LHCN-M2 (cell line): ENCODE results near the gene CXCR3. TPM values are rescaled to one million over a fixed set of nuclear protein-coding genes. Genes with fewer than 3 reads are reported as not detected.
"Not testable (repeated sequence)": the region's sequence is repeated elsewhere in the genome, so short reads cannot be mapped to it uniquely, and the experiment has no call there.

Experiments used
- DNase-seq: peaks from one replicate; pipeline ENCODE4 v3.0.0-alpha.2; 2012; ENCODE audit warnings: low read depth
- polyA plus RNA-seq: library from polyadenylated mRNA; unstranded; fragments of >200 nt; gene quantifications from one replicate; pipeline ENCODE4 v1.2.1, GENCODE V29; 2012; ENCODE audit warnings: missing spikeins
- total RNA-seq: library from RNA; depleted of rRNA; stranded (reverse); fragments of >200 nt; gene quantifications from 2 replicates; pipeline ENCODE4 v1.2.3, GENCODE V29; 2014; rRNA removed

CXCR3 gene
- total RNA-seq: not detected in 2 replicates
- polyA plus RNA-seq: not detected

DNA sequence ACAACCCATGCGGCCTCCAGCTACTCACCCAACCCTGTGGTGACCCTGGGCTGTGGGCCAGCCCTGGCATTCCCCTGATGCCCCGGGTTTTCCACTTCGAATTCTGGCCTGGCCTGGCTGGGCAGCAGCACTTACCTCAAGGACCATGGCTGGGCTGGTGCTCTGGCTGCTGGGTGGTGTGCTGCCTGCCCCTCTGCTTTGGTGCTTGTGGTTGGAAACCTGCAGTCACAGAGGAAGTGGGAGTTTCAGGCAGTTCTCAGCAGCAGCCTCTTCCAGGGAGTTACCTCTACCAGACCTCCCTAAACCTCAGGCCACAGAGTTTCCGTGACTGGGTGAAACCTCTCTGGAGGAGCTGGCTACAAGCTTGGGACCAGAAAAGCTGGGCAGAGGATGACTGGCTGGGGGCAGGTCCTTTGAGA, at the start of gene CXCR3:
CXCR3 (minus strand) TSS at position 209 of the 419 bp plus-strand sequence; CDS start at position 147, 62 bp downstream.
- no peak for DNase-seq

DNA sequence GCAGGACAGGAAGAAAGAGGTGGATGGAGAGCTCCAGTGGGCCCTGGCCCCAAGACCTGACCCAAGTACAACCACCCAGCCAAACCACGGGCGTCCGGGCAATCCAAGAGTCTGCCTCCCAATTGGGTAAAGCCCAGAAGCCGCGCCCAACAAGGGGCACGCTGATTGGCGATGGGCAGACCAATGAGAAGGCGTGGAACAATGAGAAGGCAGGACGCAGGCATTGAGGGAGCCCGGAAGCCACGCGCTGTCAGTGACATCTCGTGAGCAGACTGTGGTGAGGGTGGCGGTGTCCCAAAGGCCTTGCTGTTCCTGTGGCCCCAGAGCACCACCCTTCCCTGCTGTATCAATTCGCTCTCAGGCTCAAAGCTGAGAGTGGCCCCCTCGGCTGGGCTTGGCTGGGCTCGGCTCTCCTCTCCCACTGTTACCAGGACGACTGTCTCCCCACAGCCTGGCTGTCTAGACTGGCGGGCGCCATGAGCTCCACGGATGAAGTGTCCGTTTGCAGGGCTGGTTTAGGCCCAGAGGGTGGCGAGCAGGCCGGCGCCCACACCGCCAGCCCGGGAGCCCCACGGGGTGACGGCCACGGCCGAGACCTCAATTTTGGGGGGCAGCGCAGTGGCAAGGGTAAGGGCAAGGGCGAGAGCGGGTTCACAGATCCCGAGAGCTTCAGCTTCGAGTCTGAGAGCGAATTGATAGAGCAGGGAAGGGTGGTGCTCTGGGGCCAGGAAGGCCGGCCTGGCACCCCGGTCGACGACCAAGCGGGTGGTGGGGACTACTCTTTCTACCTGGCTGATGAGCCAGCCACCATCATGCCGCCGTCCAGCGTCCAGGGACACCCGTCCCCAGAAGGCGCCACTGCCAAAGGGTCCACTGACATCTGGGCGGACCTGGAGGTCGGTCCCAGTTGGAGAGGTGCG, 49.3 kb upstream of the CXCR3 start, which contains the start of gene LOC101059915:
LOC101059915 (plus strand) TSS at position 219 of the 920 bp plus-strand sequence.
- DNase-seq: no peak

DNA sequence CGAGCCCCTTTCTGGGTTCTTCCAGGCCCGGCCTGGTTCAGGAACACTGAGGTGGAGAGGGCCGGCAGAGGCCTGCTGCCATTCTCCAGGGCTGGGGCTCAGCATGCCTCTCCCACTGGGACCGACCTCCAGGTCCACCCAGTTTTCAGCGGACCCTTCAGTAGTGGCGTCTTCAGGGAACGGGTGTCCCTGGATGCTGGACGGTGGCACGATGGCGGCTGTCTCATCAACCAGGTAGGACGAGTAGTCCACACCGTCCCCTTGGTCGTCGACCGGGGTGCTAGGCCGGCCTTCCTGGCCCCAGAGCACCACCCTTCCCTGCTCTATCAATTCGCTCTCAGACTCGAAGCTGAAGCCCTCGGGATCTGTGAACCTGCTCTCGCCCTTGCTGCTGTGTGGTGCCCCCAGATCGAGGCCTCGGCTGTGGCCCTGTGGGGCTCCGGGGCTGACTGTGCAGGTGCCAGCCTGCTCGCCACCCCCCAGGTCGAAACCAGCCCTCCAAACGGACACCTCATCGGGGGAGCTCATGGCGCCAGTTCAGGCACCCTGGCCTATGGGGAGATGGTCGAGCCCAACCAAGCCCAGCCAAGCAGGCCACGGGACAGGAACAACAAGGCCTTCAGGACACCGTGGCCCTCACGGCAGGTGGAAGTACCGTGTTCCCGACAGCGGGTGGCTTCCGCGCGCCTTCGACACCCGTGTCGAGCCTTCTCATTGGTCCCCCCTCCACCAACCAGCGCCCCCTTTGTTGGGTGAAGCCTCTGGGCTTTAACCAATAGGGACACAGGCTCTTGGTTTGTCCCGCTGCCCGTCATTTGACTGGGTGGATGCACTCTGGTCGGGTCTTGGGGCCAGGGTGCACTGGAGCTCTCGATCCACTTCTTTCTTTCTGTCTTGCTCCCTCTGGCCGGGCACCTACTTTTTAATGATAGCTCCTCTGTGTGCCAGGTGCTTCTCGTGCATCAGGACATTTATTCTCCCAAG, 48.2 kb upstream of the CXCR3 start:
- no peak for DNase-seq

DNA sequence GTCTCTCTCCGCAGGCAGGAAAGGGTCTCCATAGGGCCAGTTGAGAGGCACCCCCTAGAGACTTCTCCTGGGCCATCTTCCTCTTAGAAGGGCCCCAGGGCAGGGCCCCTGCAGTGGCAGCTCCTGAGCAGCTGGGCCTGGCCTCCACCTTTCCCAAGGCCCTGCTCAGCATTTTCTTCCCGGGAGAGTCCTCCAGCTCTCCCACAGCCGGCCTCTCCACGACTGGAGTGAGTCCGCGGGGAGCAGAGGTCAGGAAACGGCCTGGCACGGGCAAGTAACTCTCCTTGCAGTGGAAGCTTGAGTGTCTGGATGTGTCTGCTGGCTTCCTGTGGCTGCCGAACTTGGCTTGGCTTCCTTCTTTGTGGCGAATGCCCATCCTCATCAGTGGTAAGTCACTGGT, 47.4 kb upstream of the CXCR3 start:
- no peak for DNase-seq

DNA sequence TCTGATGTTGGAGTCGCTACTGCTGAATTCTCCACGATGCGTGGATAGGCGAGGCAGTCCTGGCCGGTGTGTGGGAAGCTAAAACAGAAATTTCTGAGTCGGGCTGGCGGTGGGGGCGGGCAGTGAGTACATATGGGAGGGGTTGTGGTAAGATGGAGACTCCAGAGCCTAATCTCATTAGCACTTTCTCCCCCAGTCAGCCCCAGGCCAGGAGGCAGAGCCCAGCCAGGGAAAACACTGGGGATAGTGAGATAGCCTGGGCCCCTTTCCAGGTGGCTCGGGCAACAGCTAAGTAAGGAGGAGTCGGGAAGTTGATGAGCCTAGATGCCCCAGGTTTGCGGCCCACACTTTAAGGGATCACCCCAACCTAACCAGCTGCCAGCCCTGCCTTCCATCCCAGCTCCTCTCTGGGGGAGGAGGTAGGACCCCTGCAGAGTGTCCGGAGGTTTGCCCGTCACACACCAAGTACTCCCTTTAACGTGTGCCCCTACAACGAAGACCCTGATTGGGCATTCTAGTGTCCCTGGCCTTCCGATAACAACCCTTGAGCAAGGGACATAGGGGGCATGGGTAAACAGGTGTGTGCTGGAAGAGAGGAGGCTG, 46.7 kb upstream of the CXCR3 start:
- DNase-seq: no peak

DNA sequence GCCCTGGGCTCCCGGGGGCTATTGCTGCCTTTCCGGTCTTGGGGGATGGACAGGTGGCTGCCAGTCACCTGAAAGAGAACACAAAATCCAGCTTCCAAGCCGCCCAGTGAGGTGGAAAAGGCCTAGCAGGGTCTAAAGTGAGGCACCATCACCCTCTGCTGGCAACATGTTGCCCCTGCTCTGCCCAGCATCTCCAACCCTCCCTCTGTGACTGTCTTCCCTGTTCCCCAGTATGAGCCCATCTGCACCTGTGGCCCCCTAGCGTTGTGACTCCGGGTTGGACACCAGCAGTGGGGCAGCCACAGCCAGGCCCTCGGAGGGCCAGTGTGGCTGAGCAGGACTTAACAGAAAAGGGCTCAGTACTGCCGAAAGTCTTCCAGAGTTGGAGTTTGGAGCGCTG, 45.9 kb upstream of the CXCR3 start:
- not testable (repeated sequence) for DNase-seq

DNA sequence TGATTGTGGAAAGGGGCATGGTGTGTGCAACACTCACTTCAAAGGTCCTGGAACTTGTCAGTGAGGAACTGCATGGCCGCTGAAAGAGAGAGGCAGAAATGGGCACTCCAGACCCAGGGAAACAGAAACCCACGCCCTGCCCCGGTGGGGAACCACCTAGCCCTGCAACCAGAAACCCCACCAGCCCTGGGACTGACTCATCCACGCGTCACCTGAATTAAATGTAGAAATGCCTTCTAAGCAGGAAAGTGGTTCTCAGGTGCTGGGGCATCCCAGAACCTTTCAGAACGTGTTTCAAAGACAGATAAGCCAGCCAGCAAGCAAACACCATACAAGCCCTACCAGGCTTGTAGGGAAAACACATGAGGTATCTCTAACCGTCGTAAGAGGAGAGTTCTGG, 44.9 kb upstream of the CXCR3 start:
- DNase-seq: not testable (repeated sequence)

DNA sequence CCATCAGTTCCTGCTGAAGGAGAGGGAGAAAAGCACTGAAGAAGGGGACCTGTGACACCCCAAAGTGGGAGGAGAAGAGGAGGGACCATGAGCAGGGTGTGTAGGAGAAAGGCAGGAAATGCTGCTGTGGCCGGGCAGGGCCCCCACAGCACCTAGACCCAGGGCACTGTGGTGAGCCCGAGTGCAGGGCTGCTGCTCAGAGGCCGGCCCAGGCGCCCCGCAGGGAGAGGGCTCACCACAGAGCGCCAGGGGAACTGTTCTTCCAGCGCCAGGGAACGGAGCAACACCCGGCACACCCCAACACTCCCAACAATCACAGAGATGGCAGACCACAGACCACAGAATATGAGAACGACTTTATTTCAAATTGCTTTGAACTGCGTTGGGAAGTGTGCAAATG, 44.3 kb upstream of the CXCR3 start:
- not testable (repeated sequence) for DNase-seq

DNA sequence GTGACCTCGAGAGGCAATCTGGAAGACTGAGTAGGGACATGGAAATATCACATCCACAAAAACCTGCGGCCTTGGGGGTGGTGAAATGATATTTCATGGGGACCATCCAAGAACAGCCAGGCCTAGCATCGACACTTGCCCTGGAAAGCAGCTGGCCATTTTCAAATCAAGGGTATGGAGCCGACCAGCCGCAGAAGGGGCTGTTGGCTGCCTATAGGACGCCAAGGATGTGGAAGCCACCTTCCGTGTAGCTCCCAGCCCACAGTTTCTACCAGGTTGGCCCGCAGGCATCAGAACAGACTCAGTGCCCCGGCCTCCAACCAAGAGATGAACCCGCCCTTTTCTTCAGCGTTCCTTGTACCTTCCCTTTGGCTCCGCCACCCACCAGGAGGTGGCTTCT, 43.6 kb upstream of the CXCR3 start:
- DNase-seq: no peak

DNA sequence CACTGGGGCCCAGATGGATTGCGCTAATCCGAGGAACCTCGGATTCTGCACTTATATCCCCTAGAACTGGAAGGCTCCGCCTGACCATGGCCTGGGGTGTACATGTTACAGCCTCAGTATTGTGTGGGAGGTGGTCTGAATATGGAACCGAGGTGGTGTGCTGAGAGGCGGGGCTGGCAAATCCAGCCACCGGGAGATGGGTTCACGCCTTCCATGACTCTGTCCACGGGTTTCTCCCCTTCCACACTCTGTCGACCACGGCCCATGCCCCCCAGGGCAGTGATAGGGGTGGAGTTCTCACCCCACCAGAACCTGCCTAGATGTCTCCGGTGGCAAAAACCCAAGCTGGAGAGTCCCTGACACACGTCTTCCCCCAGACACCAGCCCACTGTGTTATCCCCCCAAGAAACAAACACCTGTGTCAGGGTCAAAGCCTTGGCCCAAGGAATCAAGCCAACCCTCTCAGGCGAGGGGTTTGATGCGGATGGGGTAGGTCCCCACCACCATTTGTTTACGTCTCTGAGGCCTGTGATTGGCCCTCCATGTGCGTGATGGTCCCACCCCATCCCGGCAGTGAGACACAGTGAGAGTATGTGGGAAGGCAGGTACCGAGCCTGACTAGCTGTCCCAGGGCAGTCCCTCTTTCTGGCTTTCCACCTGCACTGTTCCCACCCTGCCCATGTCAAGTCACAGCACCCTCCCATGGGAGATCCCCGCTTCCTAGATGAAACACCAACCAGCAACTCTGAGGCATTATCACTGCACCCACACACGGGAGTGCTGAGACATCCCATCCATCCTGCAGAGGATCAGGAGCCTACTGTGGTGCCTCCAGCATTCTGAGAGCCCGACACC, 42.5 kb upstream of the CXCR3 start:
- DNase-seq: no peak

DNA sequence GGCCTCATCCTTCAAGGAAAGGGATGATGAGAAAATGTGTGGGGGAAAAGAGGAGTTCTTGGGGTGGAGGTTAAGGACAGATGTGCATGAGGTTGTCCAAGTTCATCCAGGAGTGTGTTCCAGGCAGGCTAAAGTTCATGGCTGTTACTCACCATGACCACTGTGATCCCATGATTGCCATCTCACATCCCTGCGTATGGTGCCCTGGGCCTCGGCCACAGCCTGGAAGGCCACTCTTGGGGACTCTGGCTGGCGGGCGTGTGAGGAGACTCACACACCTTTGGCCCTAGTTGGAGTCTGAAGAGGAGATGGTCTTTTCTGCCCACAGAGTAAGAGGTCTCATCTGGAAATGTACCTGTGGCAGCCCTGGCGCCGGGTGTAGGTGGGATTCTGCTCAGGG, 41.6 kb upstream of the CXCR3 start:
- no peak for DNase-seq

DNA sequence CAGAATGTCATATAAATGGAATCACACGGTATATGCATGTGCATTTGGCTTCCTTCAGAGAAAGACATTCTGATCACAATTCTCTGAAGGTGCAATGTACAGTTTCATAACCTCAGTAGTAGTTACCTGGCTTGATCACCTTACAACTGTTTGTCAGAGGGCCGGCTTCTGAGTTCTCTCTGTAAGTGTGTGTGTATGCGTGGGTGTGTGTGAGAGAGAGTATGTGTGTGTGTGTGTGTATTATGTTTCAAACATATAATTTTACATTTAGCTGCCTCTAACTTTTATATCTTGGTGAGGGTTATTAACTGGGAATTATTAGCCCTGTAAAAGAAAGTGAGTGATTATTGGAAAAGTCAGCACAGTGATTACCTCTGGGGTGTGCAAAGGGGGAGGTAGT, 41.0 kb upstream of the CXCR3 start:
- no peak for DNase-seq

DNA sequence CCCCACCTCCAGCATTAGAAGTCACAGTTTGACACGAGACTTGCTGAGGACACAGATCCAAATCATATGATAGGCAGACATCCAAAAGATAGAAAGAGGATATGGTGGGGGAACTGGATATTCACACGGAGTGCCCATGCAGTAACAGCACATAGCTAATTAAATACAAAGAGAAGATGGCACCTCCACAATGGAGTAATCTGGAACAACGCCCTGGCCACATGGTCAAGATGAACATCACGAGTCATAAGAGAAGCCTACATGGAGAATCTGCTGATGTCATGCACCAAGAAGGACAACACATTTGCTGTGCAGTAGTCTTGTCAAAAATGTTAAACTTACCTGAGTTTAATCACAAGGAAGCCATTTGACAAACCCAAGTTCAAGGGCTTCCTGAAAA, 39.0 kb upstream of the CXCR3 start:
- DNase-seq: no peak

DNA sequence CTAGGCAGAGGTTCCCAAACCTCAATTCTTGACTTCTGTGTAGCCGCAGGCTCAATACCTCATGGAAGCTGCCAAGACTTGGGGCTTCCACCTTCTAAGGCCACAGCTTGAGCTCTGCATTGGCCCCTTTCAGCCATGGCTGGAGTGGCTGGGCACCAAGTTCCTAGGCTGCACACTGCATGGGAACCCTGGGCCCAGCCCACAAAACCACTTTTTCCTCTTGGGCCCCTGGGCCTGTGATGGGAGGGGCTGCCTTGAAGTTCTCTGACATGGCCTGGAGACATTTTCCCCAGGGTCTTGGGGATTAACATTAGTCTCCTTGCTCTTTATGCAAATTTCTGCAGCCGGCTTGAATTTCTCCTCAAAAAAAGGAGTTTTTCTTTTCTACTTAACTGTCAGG, 35.0 kb upstream of the CXCR3 start:
- DNase-seq: no peak

DNA sequence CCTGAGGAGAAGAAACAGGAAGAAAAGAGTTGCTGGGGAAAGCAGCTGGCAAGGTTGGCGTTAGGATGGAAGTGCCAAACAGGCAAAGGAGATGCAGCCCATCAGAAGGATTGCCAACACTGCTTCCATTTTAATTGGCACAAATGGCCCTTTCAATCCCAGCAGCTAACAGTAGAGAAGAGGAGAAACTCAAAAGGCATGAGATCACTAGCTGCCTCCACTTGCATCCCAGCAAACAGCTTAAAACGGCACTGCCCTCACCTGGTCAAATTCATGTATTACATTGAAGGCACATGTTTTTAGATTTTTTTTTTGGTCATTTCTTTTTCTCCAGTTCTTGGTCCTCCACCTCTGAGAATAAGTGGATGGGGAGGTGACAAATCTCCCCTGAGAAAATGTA, 34.1 kb upstream of the CXCR3 start:
- DNase-seq: peak; percentile 42

DNA sequence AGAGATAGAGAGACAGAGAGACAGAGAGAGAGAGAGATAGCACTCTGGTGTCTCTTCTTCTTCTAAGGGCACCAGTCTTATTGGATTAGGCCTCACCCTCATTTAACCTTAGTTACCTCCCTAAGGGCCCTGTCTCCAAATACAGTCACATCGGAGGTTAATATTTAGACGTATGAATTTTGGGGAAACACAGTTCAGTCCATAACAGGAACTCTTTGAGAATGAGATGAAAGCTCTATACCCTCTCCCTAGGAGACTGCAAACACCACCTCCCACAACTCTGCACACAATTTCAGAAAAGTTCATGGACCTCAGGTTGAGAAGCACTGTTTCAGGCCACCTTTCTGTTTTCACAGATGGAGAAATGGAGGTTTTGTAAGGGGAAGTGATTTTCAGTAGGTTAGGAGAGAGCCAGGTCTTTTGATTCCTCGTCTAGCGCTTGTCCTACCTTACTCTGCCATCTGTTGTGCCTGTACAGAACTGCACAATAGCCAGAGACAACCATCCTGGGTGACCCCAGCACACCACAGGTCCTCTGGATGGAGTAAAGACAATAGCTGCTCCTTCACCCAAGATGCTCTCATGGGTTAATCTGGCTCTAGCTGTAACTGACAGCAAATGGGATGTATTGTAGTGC, 32.1 kb upstream of the CXCR3 start:
- DNase-seq: no peak

DNA sequence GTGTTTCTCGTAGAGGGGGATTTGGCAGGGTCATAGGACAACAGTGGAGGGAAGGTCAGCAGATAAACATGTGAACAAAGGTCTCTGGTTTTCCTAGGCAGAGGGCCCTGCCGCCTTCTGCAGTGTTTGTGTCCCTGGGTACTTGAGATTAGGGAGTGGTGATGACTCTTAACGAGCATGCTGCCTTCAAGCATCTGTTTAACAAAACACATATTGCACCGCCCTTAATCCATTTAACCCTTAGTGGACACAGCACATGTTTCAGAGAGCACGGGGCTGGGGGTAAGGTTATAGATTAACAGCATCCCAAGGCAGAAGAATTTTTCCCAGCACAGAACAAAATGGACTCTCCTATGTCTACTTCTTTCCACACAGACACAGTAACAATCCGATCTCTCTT, 26.1 kb upstream of the CXCR3 start:
- DNase-seq: not testable (repeated sequence)

DNA sequence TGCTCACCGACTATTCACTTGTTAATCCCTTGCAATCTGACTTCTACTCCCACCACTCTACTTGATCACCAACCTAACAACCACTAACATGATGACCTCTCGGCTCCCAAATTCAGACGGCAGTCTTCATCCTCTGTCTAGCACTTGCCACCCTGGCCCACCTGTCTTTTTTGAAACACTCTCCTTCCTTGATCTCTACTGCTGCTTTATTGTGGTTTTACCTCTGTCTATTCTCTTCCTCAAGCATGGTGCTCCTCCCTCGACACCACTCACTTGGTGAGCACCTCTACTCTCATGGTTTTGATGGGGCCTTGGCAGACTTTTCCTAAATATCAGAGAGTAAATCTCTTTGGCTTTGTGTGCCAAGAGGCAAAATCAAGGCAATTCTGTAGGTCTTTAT, 21.7 kb upstream of the CXCR3 start:
- DNase-seq: no peak

DNA sequence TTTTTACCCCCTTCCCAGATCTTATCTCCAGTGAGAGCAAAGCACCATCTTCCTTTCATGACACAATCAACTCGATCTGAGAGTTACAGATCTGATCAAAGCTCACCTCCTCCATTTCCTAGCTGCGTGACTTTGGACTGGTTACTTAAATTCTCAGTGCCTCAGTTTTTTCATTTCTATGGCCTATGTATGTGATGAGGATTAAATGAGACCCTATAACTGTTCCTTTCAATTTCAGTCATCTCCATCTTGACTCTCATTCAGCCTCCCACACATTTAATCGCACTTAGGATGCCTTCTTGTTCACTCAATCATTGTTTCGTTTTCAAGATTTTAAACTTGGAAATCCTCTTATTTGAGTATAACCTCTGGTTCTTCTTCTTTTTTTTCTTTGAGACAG, 20.1 kb upstream of the CXCR3 start:
- no peak for DNase-seq

DNA sequence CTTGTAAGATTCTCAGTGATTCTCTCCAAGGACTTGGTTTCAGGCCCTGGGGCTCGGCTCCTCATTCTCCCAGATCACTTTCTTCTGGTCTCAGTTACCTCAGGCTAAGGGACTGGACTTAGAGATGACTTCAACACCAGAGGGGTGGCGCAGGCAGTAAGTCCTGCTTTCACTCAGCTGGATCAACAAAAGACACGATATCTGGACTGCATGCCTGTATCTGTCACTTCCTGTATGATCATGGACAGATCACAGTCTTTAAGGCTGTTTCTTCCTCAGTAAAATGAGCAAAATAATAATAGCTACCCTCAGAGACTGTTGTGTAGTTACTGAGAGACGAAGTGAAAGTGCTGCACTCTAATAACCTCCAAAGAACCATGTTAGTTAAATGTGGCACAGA, 19.5 kb upstream of the CXCR3 start:
- peak; percentile 40 for DNase-seq
